Smooth muscle cell (in vitro differentiated cells): ENCODE measurements around the gene ZNF529. TPM values are rescaled to one million over a fixed set of nuclear protein-coding genes. Genes with fewer than 3 reads are reported as not detected.

ENCODE experiments used
- DNase-seq: peaks from one replicate; lab custom pipeline; 2025; ENCODE audit not compliant: unreplicated experiment; lab: John Stamatoyannopoulos, UW
- H2AFZ ChIP-seq: fragments of 200-600 bp; sonication (generic); 2 replicates; pipeline ENCODE4 v1.6.0; 2016; ENCODE audit warnings: antibody characterized with exemption, low read depth, mild to moderate bottlenecking
- H3F3A ChIP-seq: fragments of 200-600 bp; sonication (generic); 2 replicates; pipeline ENCODE4 v1.6.0; 2017; ENCODE audit warnings: antibody characterized with exemption, low read depth
- H3K27ac ChIP-seq: fragments of 200-600 bp; sonication (generic); 2 replicates; pipeline ENCODE4 v1.5.1; 2016; ENCODE audit warnings: low read depth, mild to moderate bottlenecking
- H3K27me3 ChIP-seq: fragments of 200-600 bp; sonication (generic); 2 replicates; pipeline ENCODE4 v1.6.1; 2016; ENCODE audit warnings: low read depth, mild to moderate bottlenecking
- H3K36me3 ChIP-seq: fragments of 200-600 bp; sonication (generic); 2 replicates; pipeline ENCODE4 v1.5.1; 2016; ENCODE audit warnings: low read depth
- H3K4me1 ChIP-seq: fragments of 200-600 bp; sonication (generic); 2 replicates; pipeline ENCODE4 v1.5.1; 2016; ENCODE audit warnings: low read depth
- H3K4me2 ChIP-seq: fragments of 200-600 bp; sonication (generic); 2 replicates; pipeline ENCODE4 v1.6.0; 2016; ENCODE audit warnings: mild to moderate bottlenecking
- H3K4me3 ChIP-seq: fragments of 200-600 bp; sonication (generic); 2 replicates; pipeline ENCODE4 v1.5.1; 2016; ENCODE audit warnings: mild to moderate bottlenecking
- H3K79me2 ChIP-seq: fragments of 200-600 bp; sonication (generic); 2 replicates; pipeline ENCODE4 v1.6.0; 2016; ENCODE audit warnings: low read depth, mild to moderate bottlenecking
- H3K9ac ChIP-seq: fragments of 200-600 bp; sonication (generic); 2 replicates; pipeline ENCODE4 v1.6.0; 2016; ENCODE audit warnings: low read depth
- H3K9me3 ChIP-seq: fragments of 200-600 bp; sonication (generic); replicated peaks from 2 replicates; pipeline ENCODE4 v1.5.1; 2016; ENCODE audit warnings: low read depth
- H4K20me1 ChIP-seq: fragments of 200-600 bp; sonication (generic); 2 replicates; pipeline ENCODE4 v1.6.0; 2016; ENCODE audit warnings: low read depth
- WGBS: methylation state at CpG from one replicate; pipeline ENCODE4 v1.1.7; 2016; ENCODE audit warnings: low lambda C conversion rate; 5-methylcytosine and 5-hydroxymethylcytosine counted together
- polyA plus RNA-seq: library from polyadenylated mRNA; unstranded; fragments of >200 nt; fragmentation: Nextera tagmentation; extraction: Ambion mirVana; gene quantifications from 2 replicates; pipeline ENCODE4 v1.2.1, GENCODE V29; 2016
- total RNA-seq: library from RNA; depleted of rRNA; stranded (reverse); fragments of >200 nt; gene quantifications from 2 replicates; pipeline ENCODE4 v1.2.3, GENCODE V29; 2014
- TF ChIP-seq, protein P1 (sequence below): fragments of 200-600 bp; sonication (generic); IDR thresholded peaks from 2 replicates; pipeline ENCODE4 v1.5.1; 2017; ENCODE audit warnings: borderline replicate concordance, mild to moderate bottlenecking, antibody characterized with exemption; ENCODE audit not compliant: insufficient read depth, poor library complexity, severe bottlenecking

Gene ZNF529
- total and polyA plus RNA-seq, 2 experiments from 2014 or later, result 2.9 to 9.3 TPM

DNA sequence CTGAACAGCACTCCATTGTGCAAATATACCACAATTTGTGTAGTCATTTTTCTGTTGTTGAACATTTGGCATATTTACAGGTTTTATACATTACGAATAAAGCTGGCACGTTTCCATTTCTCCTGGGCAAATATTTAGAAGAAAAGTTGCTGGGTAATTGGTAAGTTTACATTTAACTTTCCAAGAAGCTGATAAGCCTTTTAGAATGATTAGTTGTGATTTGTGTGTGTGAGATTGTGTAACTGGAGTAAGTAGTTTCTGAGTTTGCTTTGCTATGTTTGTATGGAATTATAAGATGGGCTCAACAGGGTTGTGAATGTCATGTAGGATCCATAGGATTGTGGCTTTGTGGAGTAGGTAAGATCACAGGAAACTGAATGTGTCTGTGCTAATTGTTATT, 1.6 kb upstream of the ZNF529 start:
- DNase-seq, result no peak
- Histone ChIP-seq H3K4me1 (peaks cover 13% of the 10 kb centered on the region), H3K27ac (no peak overlapping the region)

GRCh38 chr19:36573895-36574720, 1.0 kb upstream of the ZNF529 start:
- H3K27ac ChIP-seq, result peak overlapping the region; percentile 68
- peaks cover 4% of the 10 kb centered on the region for H3K36me3 ChIP-seq
- no peaks in the 10 kb centered on the region for H3K9me3 ChIP-seq
- peak overlapping the region; percentile 94 for H3K9ac ChIP-seq
- peak overlapping the region; percentile 98 for H3K4me3 ChIP-seq
- H3K27me3 ChIP-seq, result no peaks in the 10 kb centered on the region
- no peak for DNase-seq
- H3K4me2 ChIP-seq, result peak overlapping the region; percentile 99
- H2AFZ ChIP-seq, result peak overlapping the region; percentile 99
- WGBS, result 24% methylated on average over 18 of the region's 18 CpGs
- H3K79me2 ChIP-seq, result peaks cover 75% of the 10 kb centered on the region
- H3K4me1 ChIP-seq, result peaks cover 13% of the 10 kb centered on the region
- no peaks in the 10 kb centered on the region for H4K20me1 ChIP-seq
- H3F3A ChIP-seq, result no peaks in the 10 kb centered on the region
- TF ChIP-seq, protein P1, sequence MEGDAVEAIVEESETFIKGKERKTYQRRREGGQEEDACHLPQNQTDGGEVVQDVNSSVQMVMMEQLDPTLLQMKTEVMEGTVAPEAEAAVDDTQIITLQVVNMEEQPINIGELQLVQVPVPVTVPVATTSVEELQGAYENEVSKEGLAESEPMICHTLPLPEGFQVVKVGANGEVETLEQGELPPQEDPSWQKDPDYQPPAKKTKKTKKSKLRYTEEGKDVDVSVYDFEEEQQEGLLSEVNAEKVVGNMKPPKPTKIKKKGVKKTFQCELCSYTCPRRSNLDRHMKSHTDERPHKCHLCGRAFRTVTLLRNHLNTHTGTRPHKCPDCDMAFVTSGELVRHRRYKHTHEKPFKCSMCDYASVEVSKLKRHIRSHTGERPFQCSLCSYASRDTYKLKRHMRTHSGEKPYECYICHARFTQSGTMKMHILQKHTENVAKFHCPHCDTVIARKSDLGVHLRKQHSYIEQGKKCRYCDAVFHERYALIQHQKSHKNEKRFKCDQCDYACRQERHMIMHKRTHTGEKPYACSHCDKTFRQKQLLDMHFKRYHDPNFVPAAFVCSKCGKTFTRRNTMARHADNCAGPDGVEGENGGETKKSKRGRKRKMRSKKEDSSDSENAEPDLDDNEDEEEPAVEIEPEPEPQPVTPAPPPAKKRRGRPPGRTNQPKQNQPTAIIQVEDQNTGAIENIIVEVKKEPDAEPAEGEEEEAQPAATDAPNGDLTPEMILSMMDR, result no peak

More for the DNA sequence above, 1.6 kb upstream of the ZNF529 start:
- Histone ChIP-seq H3K4me2 (peak overlapping the region; percentile 99), H3K9ac (no peak overlapping the region), H3K79me2 (peaks cover 75% of the 10 kb centered on the region), H4K20me1 (no peaks in the 10 kb centered on the region), H3K36me3 (peaks cover 8% of the 10 kb centered on the region), H3F3A (no peaks in the 10 kb centered on the region), H3K4me3 (peak overlapping the region; percentile 98), H3K9me3 (no peaks in the 10 kb centered on the region), H2AFZ (no peak overlapping the region), H3K27me3 (no peaks in the 10 kb centered on the region)
- TF ChIP-seq, protein P1, result no peak
- WGBS, result 87% methylated on average over 2 of the region's 2 CpGs

GRCh38 chr19:36572593-36573019, 486 bp downstream of the ZNF529 start:
- TF ChIP-seq, protein P1, result no peak
- peak overlapping the region; percentile 68 for H3K27ac ChIP-seq
- H3K4me1 ChIP-seq, result peaks cover 13% of the 10 kb centered on the region
- H3K9me3 ChIP-seq, result no peaks in the 10 kb centered on the region
- peaks cover 13% of the 10 kb centered on the region for H3K36me3 ChIP-seq
- H3K79me2 ChIP-seq, result peaks cover 89% of the 10 kb centered on the region
- no peaks in the 10 kb centered on the region for H3K27me3 ChIP-seq
- H4K20me1 ChIP-seq, result no peaks in the 10 kb centered on the region
- peak overlapping the region; percentile 94 for H3K9ac ChIP-seq
- H3K4me3 ChIP-seq, result peak overlapping the region; percentile 98
- no peaks in the 10 kb centered on the region for H3F3A ChIP-seq
- no peak for DNase-seq
- 1% methylated on average over 11 of the region's 11 CpGs for WGBS
- H3K4me2 ChIP-seq, result peak overlapping the region; percentile 99
- H2AFZ ChIP-seq, result peak overlapping the region; percentile 99

GRCh38 chr19:36564391-36564790, 8.7 kb downstream of the ZNF529 start:
- H3K27me3 ChIP-seq, result no peaks in the 10 kb centered on the region
- H3K4me2 ChIP-seq, result no peak overlapping the region
- peaks cover 67% of the 10 kb centered on the region for H3K36me3 ChIP-seq

More at GRCh38 chr19:36564391-36564790, 8.7 kb downstream of the ZNF529 start:
- Histone ChIP-seq H3K4me3 (no peak overlapping the region), H3F3A (no peaks in the 10 kb centered on the region), H3K27ac (no peak overlapping the region), H3K79me2 (peaks cover 80% of the 10 kb centered on the region), H4K20me1 (no peaks in the 10 kb centered on the region), H3K4me1 (no peaks in the 10 kb centered on the region), H3K9ac (no peak overlapping the region), H2AFZ (no peak overlapping the region), H3K9me3 (peaks cover 34% of the 10 kb centered on the region)
- 94% methylated on average over 1 of the region's 1 CpG for WGBS
- TF ChIP-seq, protein P1, result no peak
- no peak for DNase-seq
